Effector memory CD4-positive, alpha-beta T cell (primary cell): ENCODE results near the gene CLN6.
"Not testable (repeated sequence)": the region's sequence is repeated elsewhere in the genome, so short reads cannot be mapped to it uniquely, and the experiment has no call there.

Experiments
- DNase-seq, 3 donors: peaks; one replicate each; pipeline ENCODE4 v3.0.0-alpha.2; 2020
- H3K27ac ChIP-seq: 2 replicates; pipeline ENCODE4 v1.7.0; 2013; ENCODE audit warnings: mild to moderate bottlenecking, low read length, moderate library complexity; ENCODE audit not compliant: insufficient read depth, poor library complexity, severe bottlenecking
- H3K27me3 ChIP-seq: replicated peaks from 2 replicates; pipeline ENCODE4 v1.7.0; 2013; ENCODE audit warnings: mild to moderate bottlenecking, low read length; ENCODE audit not compliant: insufficient read depth, control insufficient read depth, poor library complexity, severe bottlenecking
- H3K36me3 ChIP-seq: 2 replicates; pipeline ENCODE4 v1.7.0; 2013; ENCODE audit warnings: mild to moderate bottlenecking, low read length, moderate library complexity; ENCODE audit not compliant: control insufficient read depth, insufficient read depth
- H3K4me1 ChIP-seq: 2 replicates; pipeline ENCODE4 v1.7.0; 2013; ENCODE audit warnings: low read length, mild to moderate bottlenecking; ENCODE audit not compliant: control insufficient read depth, insufficient read depth, poor library complexity, severe bottlenecking
- H3K4me3 ChIP-seq: 2 replicates; pipeline ENCODE4 v1.7.0; 2013; ENCODE audit warnings: low read length, low read depth, mild to moderate bottlenecking; ENCODE audit not compliant: insufficient read depth, poor library complexity, severe bottlenecking
- H3K9me3 ChIP-seq: 2 replicates; pipeline ENCODE4 v1.7.0; 2013; ENCODE audit warnings: mild to moderate bottlenecking, low read length, moderate library complexity; ENCODE audit not compliant: control insufficient read depth

The CLN6 gene

GRCh38 chr15:68256675-68257450, 27.3 kb upstream of the CLN6 start:
- Histone ChIP-seq H3K9me3 (no peaks in the 10 kb centered on the region), H3K4me1 (no peaks in the 10 kb centered on the region), H3K4me3 (peak overlapping the region; percentile 53), H3K27ac (no peak overlapping the region), H3K36me3 (no peaks in the 10 kb centered on the region), H3K27me3 (no peaks in the 10 kb centered on the region)
- peak in 2 of 3 donors; percentile 25 to 31 for DNase-seq

- H3K4me3 ChIP-seq: no peak overlapping the region
- H3K9me3 ChIP-seq: no peaks in the 10 kb centered on the region
- H3K27me3 ChIP-seq: no peaks in the 10 kb centered on the region
- H3K27ac ChIP-seq: no peak overlapping the region
- DNase-seq: peak in 1 of 3 donors; percentile 19
- no peaks in the 10 kb centered on the region for H3K4me1 ChIP-seq
- H3K36me3 ChIP-seq: no peaks in the 10 kb centered on the region
These were observed 23.5 kb upstream of the CLN6 start for GRCh38 chr15:68252925-68253534.

GRCh38 chr15:68249058-68249713, 19.7 kb upstream of the CLN6 start:
- no peaks in the 10 kb centered on the region for H3K27me3 ChIP-seq
- H3K9me3 ChIP-seq: no peaks in the 10 kb centered on the region
- H3K36me3 ChIP-seq: no peaks in the 10 kb centered on the region
- DNase-seq: no peak
- H3K27ac ChIP-seq: no peak overlapping the region
- no peaks in the 10 kb centered on the region for H3K4me1 ChIP-seq
- H3K4me3 ChIP-seq: no peak overlapping the region

GRCh38 chr15:68244235-68244634, 14.7 kb upstream of the CLN6 start:
- no peak for DNase-seq

GRCh38 chr15:68241088-68241935, 11.8 kb upstream of the CLN6 start:
- H3K27me3 ChIP-seq: no peaks in the 10 kb centered on the region
- no peak overlapping the region for H3K27ac ChIP-seq
- no peak overlapping the region for H3K4me3 ChIP-seq
- DNase-seq: no peak
- H3K36me3 ChIP-seq: no peaks in the 10 kb centered on the region
- H3K9me3 ChIP-seq: no peaks in the 10 kb centered on the region
- no peaks in the 10 kb centered on the region for H3K4me1 ChIP-seq

More at GRCh38 chr15:68244235-68244634, 14.7 kb upstream of the CLN6 start:
- Histone ChIP-seq H3K27me3 (no peaks in the 10 kb centered on the region), H3K27ac (no peak overlapping the region), H3K9me3 (no peaks in the 10 kb centered on the region), H3K36me3 (no peaks in the 10 kb centered on the region), H3K4me1 (no peaks in the 10 kb centered on the region), H3K4me3 (no peak overlapping the region)

GRCh38 chr15:68239025-68239424, 9.5 kb upstream of the CLN6 start:
- Histone ChIP-seq H3K27me3 (no peaks in the 10 kb centered on the region), H3K9me3 (no peaks in the 10 kb centered on the region), H3K4me3 (no peak overlapping the region), H3K27ac (no peak overlapping the region), H3K4me1 (no peaks in the 10 kb centered on the region), H3K36me3 (no peaks in the 10 kb centered on the region)
- no peak for DNase-seq

- peaks cover 3% of the 10 kb centered on the region for H3K4me1 ChIP-seq
- H3K4me3 ChIP-seq: no peak overlapping the region
- H3K9me3 ChIP-seq: no peaks in the 10 kb centered on the region
- no peak for DNase-seq
- H3K36me3 ChIP-seq: no peaks in the 10 kb centered on the region
- H3K27me3 ChIP-seq: no peaks in the 10 kb centered on the region
- H3K27ac ChIP-seq: no peak overlapping the region
These were observed 5.5 kb upstream of the CLN6 start for GRCh38 chr15:68235022-68235421.

GRCh38 chr15:68234520-68234919, 5.0 kb upstream of the CLN6 start:
- H3K4me3 ChIP-seq, H3K4me1 ChIP-seq, H3K27ac ChIP-seq: not testable (repeated sequence)

GRCh38 chr15:68234060-68234459, 4.5 kb upstream of the CLN6 start:
- Histone ChIP-seq H3K9me3 (no peaks in the 10 kb centered on the region), H3K4me3 (no peak overlapping the region), H3K27me3 (no peaks in the 10 kb centered on the region), H3K36me3 (no peaks in the 10 kb centered on the region), H3K27ac (no peak overlapping the region), H3K4me1 (peaks cover 3% of the 10 kb centered on the region)
- DNase-seq: no peak

More at GRCh38 chr15:68234520-68234919, 5.0 kb upstream of the CLN6 start:
- not testable (repeated sequence) for H3K36me3 ChIP-seq, H3K9me3 ChIP-seq, H3K27me3 ChIP-seq, DNase-seq
